ENCODE measurements around the gene PRRT2. TPM values are rescaled to one million over a fixed set of nuclear protein-coding genes. Genes with fewer than 3 reads are reported as not detected.

Gene PRRT2
- total RNA-seq, 1 donor from 2014 or later = 24.7 TPM

DNA sequence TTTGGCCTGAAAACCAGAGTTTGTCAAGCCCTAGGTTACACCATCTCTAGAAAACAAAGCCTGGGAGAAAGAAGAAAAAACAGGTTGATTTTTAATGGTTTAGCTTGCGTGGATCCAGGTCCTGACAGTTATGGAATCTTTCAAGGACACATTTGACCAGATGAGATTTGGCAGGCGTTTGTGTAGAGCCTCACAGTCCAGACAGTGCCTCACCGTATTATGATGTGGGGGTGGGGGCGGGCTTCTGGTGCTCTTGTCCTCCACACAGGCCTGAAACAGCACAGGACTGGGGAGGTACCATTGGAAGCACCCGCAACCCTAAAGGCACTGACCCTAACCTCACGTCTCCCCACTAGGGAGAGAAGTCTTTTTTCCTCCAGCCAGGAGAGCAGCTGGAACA lies 27.8 kb downstream of the PRRT2 start:
- Mint-ChIP-seq H3K4me1 (no peaks in the 10 kb centered on the region), H3K9me3 (no peaks in the 10 kb centered on the region), H3K27ac (no peak overlapping the region), H3K4me3 (no peak overlapping the region), H3K36me3 (no peaks in the 10 kb centered on the region), H3K27me3 (ENCODE audit: low read depth) (no peaks in the 10 kb centered on the region)
- DNase-seq (ENCODE audit: low spot score in 2 of 2, unreplicated experiment in 2 of 2) = no peak
- TF ChIP-seq, protein P1, sequence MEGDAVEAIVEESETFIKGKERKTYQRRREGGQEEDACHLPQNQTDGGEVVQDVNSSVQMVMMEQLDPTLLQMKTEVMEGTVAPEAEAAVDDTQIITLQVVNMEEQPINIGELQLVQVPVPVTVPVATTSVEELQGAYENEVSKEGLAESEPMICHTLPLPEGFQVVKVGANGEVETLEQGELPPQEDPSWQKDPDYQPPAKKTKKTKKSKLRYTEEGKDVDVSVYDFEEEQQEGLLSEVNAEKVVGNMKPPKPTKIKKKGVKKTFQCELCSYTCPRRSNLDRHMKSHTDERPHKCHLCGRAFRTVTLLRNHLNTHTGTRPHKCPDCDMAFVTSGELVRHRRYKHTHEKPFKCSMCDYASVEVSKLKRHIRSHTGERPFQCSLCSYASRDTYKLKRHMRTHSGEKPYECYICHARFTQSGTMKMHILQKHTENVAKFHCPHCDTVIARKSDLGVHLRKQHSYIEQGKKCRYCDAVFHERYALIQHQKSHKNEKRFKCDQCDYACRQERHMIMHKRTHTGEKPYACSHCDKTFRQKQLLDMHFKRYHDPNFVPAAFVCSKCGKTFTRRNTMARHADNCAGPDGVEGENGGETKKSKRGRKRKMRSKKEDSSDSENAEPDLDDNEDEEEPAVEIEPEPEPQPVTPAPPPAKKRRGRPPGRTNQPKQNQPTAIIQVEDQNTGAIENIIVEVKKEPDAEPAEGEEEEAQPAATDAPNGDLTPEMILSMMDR (IDR thresholded peaks at IDR 0.05; ENCODE audit: unreplicated experiment) = no peak

DNA sequence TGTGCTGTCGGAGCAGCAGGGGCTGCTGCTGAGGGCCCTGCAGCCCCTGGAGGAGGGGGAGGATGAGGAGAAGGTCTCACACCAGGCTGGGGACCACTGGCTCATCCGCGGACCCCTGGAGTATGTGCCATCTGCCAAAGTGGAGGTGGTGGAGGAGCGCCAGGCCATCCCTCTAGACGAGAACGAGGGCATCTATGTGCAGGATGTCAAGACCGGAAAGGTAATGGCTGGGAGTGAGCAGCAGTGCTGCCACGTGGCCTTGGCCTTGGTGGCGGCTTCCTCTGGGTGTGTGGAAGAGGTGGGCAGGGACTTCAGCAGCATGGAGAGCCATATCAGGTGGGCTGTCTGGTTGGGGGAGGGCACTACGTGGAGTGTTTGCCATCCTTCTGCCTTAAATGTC lies 28.2 kb downstream of the PRRT2 start:
- Mint-ChIP-seq H3K27me3 (ENCODE audit: low read depth) (no peaks in the 10 kb centered on the region), H3K4me3 (no peak overlapping the region), H3K27ac (no peak overlapping the region), H3K36me3 (no peaks in the 10 kb centered on the region), H3K4me1 (peaks cover 2% of the 10 kb centered on the region), H3K9me3 (no peaks in the 10 kb centered on the region)
- no peak for DNase-seq (ENCODE audit: low spot score in 2 of 2, unreplicated experiment in 2 of 2)
- TF ChIP-seq, protein P1 (IDR thresholded peaks at IDR 0.05; ENCODE audit: unreplicated experiment) = no peak

DNA sequence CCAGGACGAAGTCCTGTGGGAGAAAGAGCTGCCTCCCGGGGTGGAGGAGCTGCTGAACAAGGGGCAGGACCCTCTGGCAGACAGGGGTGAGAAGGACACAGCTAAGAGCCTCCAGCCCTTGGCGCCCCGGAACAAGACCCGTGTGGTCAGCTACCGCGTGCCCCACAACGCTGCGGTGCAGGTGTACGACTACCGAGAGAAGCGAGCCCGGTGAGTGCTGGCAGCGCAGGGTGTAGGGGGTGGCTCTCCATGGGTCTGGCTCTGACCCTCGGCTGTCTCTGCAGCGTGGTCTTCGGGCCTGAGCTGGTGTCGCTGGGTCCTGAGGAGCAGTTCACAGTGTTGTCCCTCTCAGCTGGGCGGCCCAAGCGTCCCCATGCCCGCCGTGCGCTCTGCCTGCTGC lies 29.6 kb downstream of the PRRT2 start:
- peaks cover 4% of the 10 kb centered on the region for H3K4me1 Mint-ChIP-seq
- no peaks in the 10 kb centered on the region for H3K9me3 Mint-ChIP-seq
- no peaks in the 10 kb centered on the region for H3K36me3 Mint-ChIP-seq
- H3K27me3 Mint-ChIP-seq (ENCODE audit: low read depth) = no peaks in the 10 kb centered on the region
- H3K4me3 Mint-ChIP-seq = no peak overlapping the region
- DNase-seq (ENCODE audit: low spot score in 2 of 2, unreplicated experiment in 2 of 2) = no peak
- no peak overlapping the region for H3K27ac Mint-ChIP-seq
- TF ChIP-seq, protein P1 (IDR thresholded peaks at IDR 0.05; ENCODE audit: unreplicated experiment) = no peak

DNA sequence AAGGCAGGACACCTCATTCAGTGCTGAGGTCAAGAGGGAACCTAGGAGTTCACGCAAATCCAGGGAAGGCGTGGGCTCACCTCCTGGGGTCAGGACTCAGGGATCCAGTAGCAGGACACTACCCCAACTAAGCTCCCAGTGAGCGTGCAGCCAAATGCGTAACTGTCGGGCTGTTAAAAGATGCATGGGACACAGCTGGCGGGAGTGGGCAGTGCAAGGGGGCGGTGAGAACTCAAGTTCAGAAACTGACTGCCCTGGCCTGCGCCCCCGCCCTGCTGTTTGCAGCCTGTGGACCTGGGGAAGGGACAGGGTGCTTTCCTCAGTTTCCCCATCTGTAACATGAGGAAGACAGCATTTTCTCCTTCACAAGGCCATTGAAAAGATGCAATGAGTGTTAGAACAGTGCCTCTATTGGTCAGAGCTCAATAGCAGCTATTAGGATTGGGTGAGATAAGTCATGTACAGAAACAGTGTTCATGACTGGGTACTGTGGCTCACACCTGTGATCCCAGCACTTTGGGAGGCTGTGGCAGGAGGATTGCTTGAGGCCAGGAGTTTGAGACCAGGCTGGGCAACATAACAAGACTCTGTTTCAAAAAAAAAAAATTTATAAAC lies 30.8 kb downstream of the PRRT2 start:
- H3K27ac Mint-ChIP-seq = no peak overlapping the region
- DNase-seq (ENCODE audit: low spot score in 2 of 2, unreplicated experiment in 2 of 2) = no peak
- H3K4me3 Mint-ChIP-seq = no peak overlapping the region
- H3K36me3 Mint-ChIP-seq = no peaks in the 10 kb centered on the region
- TF ChIP-seq, protein P1 (IDR thresholded peaks at IDR 0.05; ENCODE audit: unreplicated experiment) = no peak
- H3K4me1 Mint-ChIP-seq = peaks cover 4% of the 10 kb centered on the region
- no peaks in the 10 kb centered on the region for H3K27me3 Mint-ChIP-seq (ENCODE audit: low read depth)
- no peaks in the 10 kb centered on the region for H3K9me3 Mint-ChIP-seq

DNA sequence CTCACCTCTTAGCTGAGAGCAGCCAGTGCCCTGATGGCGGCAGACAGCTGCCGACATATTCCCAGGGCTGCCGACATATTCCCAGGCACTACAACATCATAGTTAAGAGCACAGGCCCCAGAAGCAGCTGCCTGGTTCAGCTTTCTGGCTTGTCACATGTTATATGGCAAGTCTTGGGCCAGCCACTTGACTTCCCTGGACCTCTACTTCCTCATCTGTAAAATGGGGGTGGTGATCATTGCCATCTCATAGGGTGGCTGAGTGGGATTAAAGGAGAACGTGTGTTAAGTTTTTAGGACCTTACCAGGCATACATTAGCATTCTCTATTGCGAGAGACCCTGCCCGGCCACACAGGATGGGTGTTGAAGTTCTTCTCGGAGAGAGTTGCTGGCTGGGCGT lies 31.9 kb downstream of the PRRT2 start:
- Mint-ChIP-seq H3K9me3 (no peaks in the 10 kb centered on the region), H3K27ac (no peak overlapping the region), H3K36me3 (no peaks in the 10 kb centered on the region), H3K4me1 (peaks cover 8% of the 10 kb centered on the region), H3K4me3 (no peak overlapping the region), H3K27me3 (ENCODE audit: low read depth) (no peaks in the 10 kb centered on the region)
- TF ChIP-seq, protein P1 (IDR thresholded peaks at IDR 0.05; ENCODE audit: unreplicated experiment) = no peak
- no peak for DNase-seq (ENCODE audit: low spot score in 2 of 2, unreplicated experiment in 2 of 2)
